GM19023 (cell line): ENCODE data around the gene ZIM2.
"Not testable (repeated sequence)": the region's sequence is repeated elsewhere in the genome, so short reads cannot be mapped to it uniquely, and the experiment has no call there.

Experiments
- ATAC-seq: cut with Tn5 transposase; IDR thresholded peaks from one replicate; pipeline ENCODE4 v1.9.1; 2021; ENCODE audit warnings: mild to moderate bottlenecking, moderate library complexity; ENCODE audit not compliant: unreplicated experiment

Gene ZIM2

GRCh38 chr19:56840451-56841192, at the start of gene ZIM2, which contains the start of gene PEG3:
TSS of gene ZIM2 (minus strand) at chr19:56840726. CDS start at chr19:56824277, 16,449 bp downstream.
TSS of gene PEG3 (minus strand) at chr19:56840726. CDS start at chr19:56824655, 16,071 bp downstream.
- ATAC-seq = no peak

- ATAC-seq = no peak
Observed at GRCh38 chr19:56885173-56885985, 44.9 kb upstream of the ZIM2 start.

GRCh38 chr19:56884441-56884840, 43.9 kb upstream of the ZIM2 start:
- ATAC-seq = no peak

GRCh38 chr19:56880592-56881190, 40.2 kb upstream of the ZIM2 start:
- no peak for ATAC-seq

- ATAC-seq = no peak
Observed at GRCh38 chr19:56877069-56877715, 36.7 kb upstream of the ZIM2 start.

GRCh38 chr19:56875717-56876116, 35.2 kb upstream of the ZIM2 start:
- no peak for ATAC-seq

GRCh38 chr19:56874530-56874929, 34.0 kb upstream of the ZIM2 start:
- ATAC-seq = no peak

- no peak for ATAC-seq
Observed at GRCh38 chr19:56873493-56873892, 33.0 kb upstream of the ZIM2 start.

GRCh38 chr19:56869886-56870285, 29.4 kb upstream of the ZIM2 start:
- ATAC-seq = no peak

- no peak for ATAC-seq
Observed at GRCh38 chr19:56868446-56868845, 27.9 kb upstream of the ZIM2 start.

GRCh38 chr19:56866538-56866937, 26.0 kb upstream of the ZIM2 start:
- ATAC-seq = no peak

GRCh38 chr19:56864443-56865125, 24.1 kb upstream of the ZIM2 start:
- ATAC-seq = no peak

GRCh38 chr19:56862741-56863140, 22.2 kb upstream of the ZIM2 start:
- no peak for ATAC-seq

GRCh38 chr19:56860409-56860808, 19.9 kb upstream of the ZIM2 start:
- not testable (repeated sequence) for ATAC-seq

- no peak for ATAC-seq
Observed at GRCh38 chr19:56858026-56858425, 17.5 kb upstream of the ZIM2 start.

GRCh38 chr19:56856822-56857221, 16.3 kb upstream of the ZIM2 start:
- no peak for ATAC-seq

GRCh38 chr19:56852361-56852760, 11.8 kb upstream of the ZIM2 start:
- ATAC-seq = not testable (repeated sequence)

- no peak for ATAC-seq
Observed at GRCh38 chr19:56848166-56848565, 7.6 kb upstream of the ZIM2 start.

GRCh38 chr19:56842412-56842811, 1.9 kb upstream of the ZIM2 start:
- ATAC-seq = no peak

- no peak for ATAC-seq
Observed at GRCh38 chr19:56841193-56841543, 642 bp upstream of the ZIM2 start.
